GM18868 (cell line): ENCODE measurements around the gene PAN3.

Experiments used
- ATAC-seq: cut with Tn5 transposase; IDR thresholded peaks from one replicate; pipeline ENCODE4 v1.9.1; 2021; ENCODE audit warnings: mild to moderate bottlenecking, moderate library complexity; ENCODE audit not compliant: unreplicated experiment

Gene PAN3

DNA sequence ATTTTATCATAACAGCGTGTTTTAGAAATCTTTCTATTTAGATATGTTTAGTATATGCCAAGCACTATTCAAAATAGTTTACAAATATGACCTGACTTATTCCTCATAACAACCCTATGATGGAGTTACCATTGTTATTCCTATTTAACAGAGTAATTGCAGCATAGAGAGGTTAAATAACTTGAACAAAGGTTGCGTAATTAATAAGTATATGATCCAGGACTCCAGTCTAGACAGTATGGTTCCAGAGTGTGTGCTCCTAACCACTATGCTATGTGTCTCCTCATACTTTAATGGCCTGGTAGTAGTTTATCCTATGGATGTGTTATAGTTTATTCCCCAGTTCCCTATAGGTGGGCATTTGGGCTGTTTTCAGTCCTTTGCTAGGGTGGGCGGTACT lies 145.3 kb downstream of the PAN3 start:
- no peak for ATAC-seq

DNA sequence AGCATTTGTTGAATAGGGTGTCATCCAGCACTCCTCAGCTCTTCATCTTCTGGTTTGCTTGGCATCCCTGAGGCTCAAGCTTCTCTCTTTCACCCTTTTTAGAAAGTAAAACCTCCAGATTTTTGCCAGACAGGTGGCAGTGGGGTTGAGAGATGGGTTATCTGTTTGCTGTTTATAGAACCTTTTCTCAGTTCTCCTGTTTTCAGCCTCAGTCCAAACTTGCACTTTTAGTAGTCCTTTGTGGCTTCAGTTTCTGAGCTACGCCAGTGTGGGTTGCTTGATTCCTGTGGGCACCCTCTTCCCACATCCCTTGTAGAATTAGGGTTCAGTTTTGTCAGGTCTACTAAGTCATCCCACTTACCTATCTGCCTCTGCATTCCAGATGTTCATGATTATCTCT lies 147.9 kb downstream of the PAN3 start:
- peak; percentile 66 for ATAC-seq

DNA sequence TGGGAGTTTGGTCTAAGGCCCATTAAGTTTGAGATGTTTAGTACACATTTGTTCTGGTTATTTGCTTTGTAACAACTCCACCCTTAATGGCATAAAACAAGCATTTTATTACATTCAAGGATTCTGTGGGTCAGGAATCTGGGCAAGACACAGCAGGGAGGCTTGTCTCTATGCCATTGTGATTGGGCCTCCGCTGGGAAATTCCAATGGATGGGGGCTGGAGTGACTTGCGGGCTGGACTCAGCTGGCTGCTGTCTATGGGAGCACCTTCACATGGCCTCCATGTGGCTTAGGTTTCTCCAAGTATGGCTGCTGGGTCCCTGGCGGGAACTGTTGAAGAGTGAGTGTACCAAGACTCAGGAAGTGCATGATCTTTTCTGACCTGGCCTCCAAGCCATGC lies 159.0 kb downstream of the PAN3 start:
- ATAC-seq, result no peak

DNA sequence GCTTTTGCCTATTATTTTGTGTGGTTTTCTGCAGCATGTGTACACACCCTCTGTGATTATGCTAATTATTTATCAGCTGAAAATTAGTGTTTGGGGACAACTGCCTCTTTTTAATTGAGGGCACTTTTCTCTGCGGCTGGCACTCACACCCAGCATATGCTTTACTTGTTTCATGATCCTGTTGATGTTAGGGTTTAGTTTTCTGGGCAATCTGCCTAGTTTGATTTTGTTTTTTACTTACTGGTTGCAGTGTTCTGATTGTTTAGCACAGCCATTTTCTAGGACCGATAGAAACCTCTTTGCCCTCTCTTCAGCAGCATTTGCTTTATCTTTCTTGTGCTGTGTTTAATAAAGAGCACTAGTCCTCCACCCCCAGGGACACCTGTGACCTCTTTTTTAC lies 161.6 kb downstream of the PAN3 start:
- ATAC-seq, result no peak

DNA sequence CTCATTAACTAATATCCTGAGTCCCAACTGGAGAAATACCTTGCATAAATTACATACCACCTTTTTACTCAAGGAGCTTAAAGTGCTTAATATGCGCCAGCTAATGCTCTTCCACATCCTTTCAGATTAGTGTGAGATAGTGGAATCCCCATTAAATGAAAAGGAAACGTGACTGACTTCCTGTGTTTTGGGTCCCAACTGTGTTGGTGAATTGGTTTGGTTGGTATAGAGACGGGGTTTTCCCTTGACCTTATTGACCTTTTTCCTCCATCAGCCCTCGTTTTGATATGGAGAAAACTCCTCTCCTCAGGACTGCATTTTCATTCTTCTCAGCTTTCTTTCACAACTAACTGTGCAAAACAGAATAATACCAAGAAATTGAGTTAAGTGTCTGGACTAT lies 163.5 kb downstream of the PAN3 start:
- no peak for ATAC-seq

DNA sequence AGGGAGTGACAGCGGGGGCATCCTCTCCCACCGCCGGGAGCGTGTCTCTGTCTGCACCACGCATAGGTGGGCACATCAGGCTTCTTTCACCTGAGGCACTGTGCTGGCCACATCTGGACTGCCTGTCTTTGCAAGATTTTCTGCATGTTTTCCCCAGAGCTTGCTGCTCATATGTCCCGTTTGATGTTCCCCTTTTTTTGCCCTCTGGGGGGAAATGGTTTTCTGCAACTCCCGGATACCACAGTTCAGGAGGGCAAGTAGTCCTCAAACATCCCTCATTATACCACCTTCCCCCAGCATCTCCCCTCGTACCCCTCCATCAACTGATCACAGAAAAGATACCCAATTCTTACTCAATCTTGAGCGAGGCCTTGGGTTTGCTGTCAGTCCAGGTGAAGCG lies 168.0 kb downstream of the PAN3 start:
- ATAC-seq, result no peak

DNA sequence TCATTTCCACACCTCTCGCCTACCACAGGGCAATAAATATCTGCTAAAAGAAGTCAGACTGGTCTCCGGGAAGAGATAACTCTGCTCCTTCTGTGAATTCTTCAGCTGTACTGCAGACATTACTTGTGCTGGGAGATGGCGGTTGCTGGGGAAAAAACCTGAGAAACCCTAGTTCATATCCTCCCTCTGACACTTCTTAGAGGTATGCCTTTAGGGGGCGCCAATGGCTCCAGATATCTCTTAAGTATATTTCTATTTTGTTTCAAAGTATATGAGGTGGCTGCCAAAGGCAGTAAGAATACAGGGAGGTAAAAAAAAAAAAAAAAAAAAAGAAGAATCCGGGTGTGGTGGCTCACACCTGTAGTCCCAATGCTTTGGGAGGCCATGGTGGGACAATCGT lies 175.2 kb downstream of the PAN3 start:
- ATAC-seq, result no peak

DNA sequence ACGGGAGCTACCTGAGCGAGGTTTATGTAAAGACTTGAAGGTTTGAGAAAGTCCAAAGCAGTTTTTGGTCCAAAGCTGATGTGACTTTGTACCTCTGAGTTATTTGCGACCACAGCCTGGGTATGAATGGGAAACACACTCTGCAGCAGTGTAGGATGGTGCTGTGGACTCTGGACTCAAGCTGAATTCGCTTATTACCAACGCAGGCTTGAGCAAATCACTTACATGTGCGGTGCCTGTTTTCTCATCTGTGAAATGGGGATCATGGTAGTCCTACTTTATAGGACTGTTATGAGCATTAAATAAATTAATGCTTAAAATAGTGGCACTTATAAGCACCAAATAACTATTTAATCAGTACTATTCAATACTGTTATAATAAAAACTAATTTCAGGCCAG lies 176.5 kb downstream of the PAN3 start:
- ATAC-seq, result no peak

DNA sequence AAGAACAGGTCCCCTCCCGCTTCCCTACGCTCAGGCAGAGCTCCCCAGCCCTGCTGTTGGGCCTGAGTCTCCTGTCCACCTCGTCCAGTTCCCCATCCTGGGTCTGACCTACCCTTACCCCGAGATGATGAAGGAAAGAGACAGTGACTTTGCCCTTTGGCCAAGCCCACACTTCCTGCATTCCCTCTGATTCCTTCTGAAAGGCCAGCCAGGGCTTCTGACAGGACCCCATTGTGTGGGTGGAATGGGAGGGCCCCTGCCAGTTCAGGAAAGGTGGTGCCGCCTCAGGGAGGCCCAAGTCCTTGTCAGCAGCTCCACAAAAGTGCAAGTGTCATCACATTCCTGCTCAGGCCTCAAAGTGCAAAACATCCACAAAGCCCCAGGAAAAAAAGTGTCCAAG lies 177.8 kb downstream of the PAN3 start:
- ATAC-seq, result no peak

DNA sequence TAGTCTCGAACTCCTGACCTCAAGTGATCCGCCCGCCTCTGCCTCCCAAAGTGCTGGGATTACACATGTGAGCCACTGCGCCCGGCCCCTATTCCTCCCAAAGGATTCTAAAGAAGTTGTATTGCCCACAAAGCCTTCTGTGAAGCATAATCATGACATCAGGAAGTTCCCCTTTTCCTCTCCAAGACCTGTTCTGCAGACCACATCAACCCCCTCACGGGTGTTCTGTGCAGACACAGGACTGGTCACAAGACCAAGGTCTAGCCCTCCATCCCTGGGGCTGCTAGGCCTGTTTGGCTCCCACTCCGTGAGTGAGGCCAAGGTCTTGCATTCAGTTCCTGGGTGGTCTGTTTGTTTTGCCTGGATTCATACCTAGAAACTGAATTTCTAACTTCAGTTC lies 178.5 kb downstream of the PAN3 start:
- ATAC-seq, result no peak

DNA sequence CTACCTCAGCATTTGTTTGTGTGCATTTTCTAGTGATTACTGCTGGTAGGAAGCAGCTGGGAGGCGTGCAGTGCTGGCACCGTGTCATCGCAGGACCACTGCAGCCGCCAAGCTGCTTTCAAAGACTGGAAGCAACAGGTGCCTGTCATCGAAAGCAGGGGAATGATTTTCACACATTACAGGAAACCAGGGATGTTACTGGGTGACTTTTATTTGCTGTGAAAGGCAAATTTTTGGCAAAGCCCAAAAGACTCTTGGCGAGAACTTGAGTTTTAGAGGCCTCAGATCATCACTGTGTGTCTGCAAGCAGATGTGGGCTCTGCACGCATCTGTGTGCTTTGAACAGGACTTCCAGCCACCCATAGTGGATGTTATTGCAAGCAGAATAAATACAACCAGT lies 180.2 kb downstream of the PAN3 start:
- no peak for ATAC-seq

DNA sequence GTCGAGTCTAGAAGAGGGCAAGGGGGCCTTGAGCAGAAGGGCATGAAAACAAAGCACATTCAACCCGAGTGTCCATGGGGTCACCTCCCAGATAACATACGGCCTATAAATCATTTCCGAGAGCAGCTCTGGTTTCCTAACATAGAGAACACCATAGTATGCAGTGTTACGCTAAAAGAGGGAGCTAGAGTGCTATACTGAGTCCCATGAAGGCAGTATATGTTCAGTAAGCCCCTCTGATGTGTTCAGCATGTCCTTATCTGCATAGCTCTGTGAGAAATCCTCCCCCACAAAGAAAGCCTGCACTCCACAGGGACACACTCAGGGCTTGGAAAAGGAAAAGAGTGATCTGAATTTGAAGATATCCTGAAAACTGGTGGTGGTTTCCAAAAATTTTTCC lies 181.2 kb downstream of the PAN3 start:
- no peak for ATAC-seq

DNA sequence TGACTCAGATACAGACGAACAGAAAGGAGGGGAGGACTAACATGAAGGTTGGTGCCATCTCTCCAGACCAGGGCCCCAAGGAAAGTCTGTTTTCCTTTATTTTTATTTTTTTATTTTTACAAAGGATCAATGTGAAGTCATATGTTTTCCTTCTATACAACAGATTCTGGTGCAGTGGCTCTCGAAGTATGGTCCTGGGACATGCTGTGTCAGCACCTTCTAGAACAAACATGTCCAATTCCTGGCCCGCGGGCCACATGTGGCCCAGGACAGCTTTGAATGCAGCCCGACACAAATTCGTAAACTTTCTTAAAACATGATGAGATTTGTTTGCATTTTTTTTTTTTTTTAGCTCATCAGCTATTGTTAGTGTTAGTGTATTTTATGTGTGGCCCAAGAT lies 181.9 kb downstream of the PAN3 start:
- ATAC-seq, result no peak

DNA sequence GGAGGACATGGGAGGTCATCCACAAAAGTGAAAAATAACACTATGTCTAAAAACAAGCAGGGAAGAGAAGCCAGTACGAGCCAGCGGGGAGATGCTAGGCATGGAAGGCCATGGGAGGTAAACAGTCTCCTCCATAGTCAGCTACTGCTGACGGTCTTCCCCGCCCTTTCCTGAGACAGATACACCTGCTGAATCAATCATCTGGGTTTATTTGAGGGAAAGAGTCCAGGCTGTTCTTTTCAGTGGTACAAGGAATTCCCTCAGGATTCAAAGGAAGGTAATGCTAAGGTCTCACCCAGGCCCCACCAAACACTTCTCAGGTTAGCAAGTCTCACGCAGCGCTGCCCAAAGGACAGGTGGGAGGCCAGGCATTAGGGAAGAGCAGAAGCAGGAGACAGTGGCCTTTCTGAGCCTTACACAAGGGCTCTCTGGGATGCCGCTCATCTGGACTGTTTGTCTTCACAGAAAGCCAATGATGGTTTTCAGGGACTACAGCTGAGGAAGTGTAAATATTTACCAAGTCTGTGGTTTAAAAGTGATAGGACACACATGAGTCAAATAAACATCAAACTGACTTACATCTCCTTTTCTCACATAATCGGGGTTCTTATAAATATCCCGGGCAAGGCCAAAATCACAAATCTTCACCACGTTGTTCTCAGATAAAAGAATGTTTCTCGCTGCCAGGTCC lies 182.7 kb downstream of the PAN3 start:
- ATAC-seq, result no peak

DNA sequence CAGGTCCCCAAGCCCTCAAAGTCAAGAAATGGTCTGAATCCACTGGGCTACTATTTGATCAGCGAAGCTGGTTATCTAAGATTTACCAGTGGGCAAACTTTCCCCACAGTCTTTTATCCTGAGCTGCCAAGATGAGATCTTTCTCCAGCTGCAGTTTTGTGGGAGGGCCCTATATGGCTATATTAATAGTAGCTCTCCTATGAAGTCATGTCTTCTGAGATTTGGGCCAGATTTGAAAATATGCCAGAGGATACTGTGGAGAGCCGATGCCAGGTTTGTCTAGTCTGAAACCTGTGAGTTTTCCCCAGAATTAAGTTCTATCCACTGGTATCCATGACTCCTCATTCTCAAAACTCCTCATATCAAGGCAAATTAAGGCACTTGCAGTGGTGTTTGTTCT lies 183.4 kb downstream of the PAN3 start:
- no peak for ATAC-seq

DNA sequence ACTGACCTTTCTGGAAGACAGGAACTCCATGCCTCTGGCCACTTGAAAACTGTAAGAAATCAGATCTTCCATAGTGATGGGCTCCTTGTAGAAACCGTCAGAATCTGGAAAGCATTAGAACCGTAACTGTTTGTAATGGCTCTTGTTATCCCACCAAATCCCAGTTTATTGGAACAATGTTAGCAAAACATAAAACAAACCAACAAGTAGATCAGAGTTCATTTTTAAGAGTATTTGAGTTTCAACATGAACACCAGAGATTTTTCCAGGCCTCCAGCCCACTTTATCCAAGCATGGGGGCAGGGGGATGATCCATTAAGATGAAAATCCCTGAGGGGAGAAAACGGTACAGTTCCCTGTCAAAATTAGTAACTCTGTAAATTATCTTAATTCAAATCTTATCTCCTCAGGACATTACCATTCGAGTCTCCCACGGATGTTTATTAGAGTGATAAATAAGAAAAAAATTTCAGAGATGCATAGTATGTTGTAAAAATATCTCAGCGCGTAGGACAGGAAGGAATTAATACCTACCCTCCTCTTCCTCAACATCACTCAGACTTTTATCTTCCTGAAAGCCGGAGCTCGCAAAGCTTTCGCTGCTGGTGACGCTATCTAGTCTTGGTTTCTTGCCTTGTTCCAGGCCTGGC lies 184.0 kb downstream of the PAN3 start:
- ATAC-seq, result no peak

DNA sequence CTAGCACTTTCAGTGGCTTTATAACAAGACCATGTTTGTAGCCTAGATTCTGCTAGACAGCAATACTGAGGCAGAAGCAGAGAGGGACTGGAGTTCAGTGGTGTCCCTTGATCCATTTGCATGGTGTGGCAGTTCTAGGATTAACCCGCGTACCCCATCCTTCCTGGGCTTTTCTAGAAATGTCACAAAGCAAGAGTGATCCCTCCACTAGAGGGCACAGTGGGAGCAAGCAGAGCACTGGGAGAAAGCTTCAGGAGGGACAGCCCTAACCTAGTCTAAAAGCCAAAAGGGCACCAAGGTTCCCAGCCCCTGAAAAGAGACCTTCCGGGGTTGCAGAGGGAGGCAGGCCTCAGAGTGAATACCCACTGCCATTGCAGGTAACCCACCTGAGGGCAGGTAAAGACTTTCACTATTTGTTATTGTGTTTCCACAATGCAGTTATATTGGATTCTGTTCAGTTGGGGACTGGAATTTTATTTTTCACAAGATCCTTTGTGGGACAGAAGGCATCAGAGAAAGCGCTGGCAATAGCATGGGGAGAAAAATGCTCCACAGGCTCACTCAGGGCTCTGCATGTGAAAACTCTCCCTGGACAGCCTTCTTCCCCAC lies 185.9 kb downstream of the PAN3 start:
- peak; percentile 43 for ATAC-seq

DNA sequence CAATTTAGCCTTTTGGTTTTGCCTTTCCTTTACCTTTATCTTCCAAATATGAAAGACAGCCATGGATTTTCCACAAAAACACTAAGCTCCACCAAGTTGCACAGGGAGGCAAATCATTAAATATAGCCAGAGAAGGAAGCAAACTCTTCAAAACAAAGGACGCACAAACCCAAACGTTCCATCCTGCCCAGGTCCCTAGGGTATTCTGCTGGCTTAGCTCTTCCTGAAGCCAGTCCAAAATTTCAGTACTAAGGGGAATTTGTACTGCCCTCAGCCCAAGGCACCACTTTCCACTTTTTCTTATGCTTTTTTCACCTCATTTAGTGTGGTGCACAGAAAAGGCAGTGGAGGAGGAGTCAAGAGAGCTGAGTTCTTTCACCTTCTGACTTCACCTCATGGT lies 186.7 kb downstream of the PAN3 start:
- ATAC-seq, result no peak

DNA sequence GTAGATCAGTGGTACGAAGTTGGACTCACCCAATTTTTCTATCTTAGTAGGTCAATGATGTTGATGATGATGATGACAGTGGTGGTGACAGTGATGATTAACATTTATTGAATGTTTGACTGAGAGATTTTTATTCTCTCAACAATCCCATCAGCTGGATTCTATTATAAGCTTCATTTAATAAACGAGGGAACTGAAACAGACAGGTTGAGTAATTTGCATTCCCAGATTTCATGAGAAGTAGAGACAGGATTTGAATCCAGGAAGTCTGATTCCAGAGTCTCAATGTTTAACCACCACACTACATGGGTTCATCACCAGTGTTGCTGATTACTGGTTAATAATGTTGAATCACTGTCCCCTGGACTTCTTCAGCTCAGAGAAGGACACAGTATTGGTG lies 187.7 kb downstream of the PAN3 start:
- ATAC-seq, result no peak

DNA sequence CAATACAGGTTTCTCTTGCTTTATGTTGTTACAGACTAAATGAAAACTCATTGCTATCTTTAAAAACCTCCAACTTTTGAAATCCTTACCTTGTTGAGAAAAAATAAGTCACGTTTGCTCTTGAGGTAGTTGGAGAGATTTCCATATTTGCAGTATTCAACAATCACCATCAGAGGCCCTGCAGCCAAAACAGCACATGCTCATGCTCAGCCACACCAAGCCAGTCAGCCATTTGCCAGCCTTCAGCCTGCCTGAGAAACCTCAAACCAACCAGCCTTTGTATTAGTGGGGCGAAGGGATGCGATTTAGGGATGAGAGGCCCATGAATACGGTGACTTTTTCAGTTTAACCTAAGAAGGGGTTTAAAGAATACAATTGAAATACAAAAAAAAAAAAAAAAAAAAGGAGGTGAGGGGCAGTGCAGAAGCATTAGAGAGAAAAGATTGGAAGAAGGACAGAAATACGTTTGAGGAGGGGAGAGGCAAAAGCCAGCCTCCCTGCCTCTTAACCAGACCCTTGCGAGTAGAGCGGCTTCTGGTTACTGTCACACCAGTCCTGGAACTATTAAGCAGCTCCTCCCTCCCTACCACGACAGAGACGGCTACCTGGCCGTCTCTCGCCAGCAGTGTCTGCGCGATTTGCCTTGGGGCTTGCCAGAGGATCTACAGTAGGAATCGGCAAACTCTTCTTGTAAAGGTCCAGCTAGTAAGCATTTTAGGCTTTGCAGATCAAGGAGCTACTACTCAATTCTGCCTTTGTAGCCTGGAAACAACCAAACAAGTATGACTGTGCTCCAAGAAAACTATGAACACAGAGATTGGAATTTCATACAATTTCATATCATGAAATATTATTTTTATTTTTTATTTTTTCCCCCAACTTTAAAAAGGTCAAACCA lies 189.3 kb downstream of the PAN3 start:
- no peak for ATAC-seq

DNA sequence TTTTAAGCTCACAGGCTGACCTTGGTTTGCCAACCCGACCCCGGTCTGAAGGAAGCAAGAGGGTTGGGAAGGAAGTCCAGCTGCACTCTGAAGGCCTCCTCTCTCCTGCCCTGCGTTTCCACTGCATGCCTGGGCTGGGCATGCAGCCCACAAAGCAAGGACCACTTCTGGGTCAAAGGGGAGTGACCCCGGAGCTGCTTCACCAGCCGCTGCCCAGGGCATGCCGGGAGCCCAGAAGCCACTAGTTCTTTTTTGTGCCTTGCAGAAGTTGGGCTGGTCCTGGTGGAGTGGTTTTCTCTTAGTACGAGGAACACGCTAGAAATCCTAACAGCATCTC lies 189.9 kb downstream of the PAN3 start:
- ATAC-seq, result no peak
